ENCODE data around the gene TDRD7. TPM values are rescaled to one million over a fixed set of nuclear protein-coding genes. Genes with fewer than 3 reads are reported as not detected.

Gene TDRD7
- polyA plus RNA-seq, 1 donor from 2014 or later = 9.7 TPM

DNA sequence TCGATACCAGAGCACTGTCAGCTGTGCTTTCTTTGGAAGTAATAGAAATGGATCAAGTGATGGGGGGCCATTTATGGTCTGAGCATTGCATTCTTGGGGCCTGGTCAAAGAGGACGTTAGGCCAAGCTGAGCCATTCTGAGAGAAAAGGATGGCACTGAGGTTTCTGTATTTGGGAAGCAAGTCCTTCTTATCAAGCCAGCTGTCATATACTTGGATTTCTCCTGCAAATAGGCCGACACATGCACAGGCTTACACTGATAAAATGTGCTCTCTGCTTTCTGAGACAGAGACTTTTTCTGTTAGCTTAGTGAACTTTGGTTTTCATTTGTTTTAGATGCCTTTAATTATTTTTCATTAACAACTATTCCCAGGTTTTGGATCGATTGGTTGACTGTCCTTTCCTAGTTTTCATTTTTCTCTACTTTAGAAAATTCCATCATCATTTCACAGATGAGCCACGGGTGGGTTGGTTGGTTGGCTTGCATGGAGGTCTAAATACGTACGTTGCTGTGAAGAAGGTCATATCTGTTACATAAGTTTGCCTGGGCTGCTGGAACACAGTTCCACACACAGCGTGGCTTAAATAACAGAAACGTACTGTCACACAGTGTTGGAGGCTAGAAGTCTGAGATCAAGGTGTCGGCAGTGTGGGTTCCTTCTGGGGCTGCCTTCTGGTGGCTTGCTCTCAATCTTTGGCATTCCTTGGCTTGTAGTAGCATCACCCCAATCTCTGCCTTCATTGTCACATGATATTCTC, 109.9 kb downstream of the TDRD7 start:
- H2AFZ ChIP-seq (ENCODE audit: low read depth, low read length) = no peak overlapping the region
- H3K4me2 ChIP-seq (ENCODE audit: low read length) = no peak overlapping the region
- no peaks in the 10 kb centered on the region for H3K9me2 ChIP-seq (ENCODE audit: insufficient read depth, low read length)
- H3K9ac ChIP-seq (ENCODE audit: low read length) = no peak overlapping the region
- H3K36me3 ChIP-seq (ENCODE audit: insufficient read depth, low read length) = no peaks in the 10 kb centered on the region
- no peaks in the 10 kb centered on the region for H4K20me1 ChIP-seq (ENCODE audit: insufficient read depth)
- no peak overlapping the region for H3K27ac ChIP-seq (ENCODE audit: low read length)
- no peak overlapping the region for H3K4me3 ChIP-seq (ENCODE audit: low read length)
- H3K27me3 ChIP-seq (ENCODE audit: insufficient read depth, low read depth, low read length) = no peaks in the 10 kb centered on the region
- no peaks in the 10 kb centered on the region for H3K79me2 ChIP-seq (replicated peaks; ENCODE audit: insufficient read depth, low read length)
- H3K9me3 ChIP-seq (ENCODE audit: low read length) = no peaks in the 10 kb centered on the region
- no peaks in the 10 kb centered on the region for H3F3A ChIP-seq (ENCODE audit: insufficient read depth, low read length, poor library complexity, severe bottlenecking)
- TF ChIP-seq, protein P1, sequence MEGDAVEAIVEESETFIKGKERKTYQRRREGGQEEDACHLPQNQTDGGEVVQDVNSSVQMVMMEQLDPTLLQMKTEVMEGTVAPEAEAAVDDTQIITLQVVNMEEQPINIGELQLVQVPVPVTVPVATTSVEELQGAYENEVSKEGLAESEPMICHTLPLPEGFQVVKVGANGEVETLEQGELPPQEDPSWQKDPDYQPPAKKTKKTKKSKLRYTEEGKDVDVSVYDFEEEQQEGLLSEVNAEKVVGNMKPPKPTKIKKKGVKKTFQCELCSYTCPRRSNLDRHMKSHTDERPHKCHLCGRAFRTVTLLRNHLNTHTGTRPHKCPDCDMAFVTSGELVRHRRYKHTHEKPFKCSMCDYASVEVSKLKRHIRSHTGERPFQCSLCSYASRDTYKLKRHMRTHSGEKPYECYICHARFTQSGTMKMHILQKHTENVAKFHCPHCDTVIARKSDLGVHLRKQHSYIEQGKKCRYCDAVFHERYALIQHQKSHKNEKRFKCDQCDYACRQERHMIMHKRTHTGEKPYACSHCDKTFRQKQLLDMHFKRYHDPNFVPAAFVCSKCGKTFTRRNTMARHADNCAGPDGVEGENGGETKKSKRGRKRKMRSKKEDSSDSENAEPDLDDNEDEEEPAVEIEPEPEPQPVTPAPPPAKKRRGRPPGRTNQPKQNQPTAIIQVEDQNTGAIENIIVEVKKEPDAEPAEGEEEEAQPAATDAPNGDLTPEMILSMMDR (IDR thresholded peaks at IDR 0.05; ENCODE audit: poor library complexity, severe bottlenecking) = no peak
- TF ChIP-seq SMC3 (conservative IDR thresholded peaks at IDR 0.05; ENCODE audit: poor library complexity) (no peak), EZH2 (IDR thresholded peaks at IDR 0.05; ENCODE audit: borderline replicate concordance, insufficient read depth, low read length, poor library complexity, severe bottlenecking) (no peak), TAF1 (IDR thresholded peaks at IDR 0.05; ENCODE audit: low read depth) (no peak), POLR2AphosphoS5 (IDR thresholded peaks at IDR 0.05) (no peak), EP300 (conservative IDR thresholded peaks at IDR 0.05; ENCODE audit: poor library complexity, severe bottlenecking) (no peak), MXI1 (conservative IDR thresholded peaks at IDR 0.05; ENCODE audit: poor library complexity, severe bottlenecking) (no peak), RAD21 (conservative IDR thresholded peaks at IDR 0.05) (no peak)
- TF ChIP-seq, protein P2, sequence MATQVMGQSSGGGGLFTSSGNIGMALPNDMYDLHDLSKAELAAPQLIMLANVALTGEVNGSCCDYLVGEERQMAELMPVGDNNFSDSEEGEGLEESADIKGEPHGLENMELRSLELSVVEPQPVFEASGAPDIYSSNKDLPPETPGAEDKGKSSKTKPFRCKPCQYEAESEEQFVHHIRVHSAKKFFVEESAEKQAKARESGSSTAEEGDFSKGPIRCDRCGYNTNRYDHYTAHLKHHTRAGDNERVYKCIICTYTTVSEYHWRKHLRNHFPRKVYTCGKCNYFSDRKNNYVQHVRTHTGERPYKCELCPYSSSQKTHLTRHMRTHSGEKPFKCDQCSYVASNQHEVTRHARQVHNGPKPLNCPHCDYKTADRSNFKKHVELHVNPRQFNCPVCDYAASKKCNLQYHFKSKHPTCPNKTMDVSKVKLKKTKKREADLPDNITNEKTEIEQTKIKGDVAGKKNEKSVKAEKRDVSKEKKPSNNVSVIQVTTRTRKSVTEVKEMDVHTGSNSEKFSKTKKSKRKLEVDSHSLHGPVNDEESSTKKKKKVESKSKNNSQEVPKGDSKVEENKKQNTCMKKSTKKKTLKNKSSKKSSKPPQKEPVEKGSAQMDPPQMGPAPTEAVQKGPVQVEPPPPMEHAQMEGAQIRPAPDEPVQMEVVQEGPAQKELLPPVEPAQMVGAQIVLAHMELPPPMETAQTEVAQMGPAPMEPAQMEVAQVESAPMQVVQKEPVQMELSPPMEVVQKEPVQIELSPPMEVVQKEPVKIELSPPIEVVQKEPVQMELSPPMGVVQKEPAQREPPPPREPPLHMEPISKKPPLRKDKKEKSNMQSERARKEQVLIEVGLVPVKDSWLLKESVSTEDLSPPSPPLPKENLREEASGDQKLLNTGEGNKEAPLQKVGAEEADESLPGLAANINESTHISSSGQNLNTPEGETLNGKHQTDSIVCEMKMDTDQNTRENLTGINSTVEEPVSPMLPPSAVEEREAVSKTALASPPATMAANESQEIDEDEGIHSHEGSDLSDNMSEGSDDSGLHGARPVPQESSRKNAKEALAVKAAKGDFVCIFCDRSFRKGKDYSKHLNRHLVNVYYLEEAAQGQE (IDR thresholded peaks at IDR 0.05; ENCODE audit: borderline replicate concordance) = no peak

DNA sequence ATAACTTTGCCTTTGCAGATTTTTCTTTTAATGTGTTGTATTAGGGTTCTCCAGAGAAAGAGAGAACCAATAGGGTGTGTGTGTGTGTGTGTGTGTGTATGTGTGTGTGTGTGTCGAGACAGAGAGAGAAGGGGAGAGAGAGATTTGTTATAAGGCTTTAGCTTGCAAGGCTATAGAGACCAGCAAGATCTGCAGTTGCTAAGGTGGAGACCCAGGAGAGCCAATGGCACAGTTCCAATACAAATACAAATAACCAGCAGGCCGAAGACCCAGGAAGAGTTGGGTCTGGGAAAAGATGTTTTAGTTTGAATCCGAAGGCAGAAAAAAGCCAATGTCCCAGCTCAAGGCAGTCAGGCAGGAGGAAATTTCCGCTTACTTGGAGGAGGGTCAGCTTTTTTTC, 112.5 kb downstream of the TDRD7 start:
- H3K27ac ChIP-seq (ENCODE audit: low read length) = no peak overlapping the region
- no peaks in the 10 kb centered on the region for H3K27me3 ChIP-seq (ENCODE audit: insufficient read depth, low read depth, low read length)
- no peak overlapping the region for H2AFZ ChIP-seq (ENCODE audit: low read depth, low read length)
- H3K9ac ChIP-seq (ENCODE audit: low read length) = no peak overlapping the region
- TF ChIP-seq TAF1 (IDR thresholded peaks at IDR 0.05; ENCODE audit: low read depth) (no peak), POLR2AphosphoS5 (IDR thresholded peaks at IDR 0.05) (no peak), RAD21 (conservative IDR thresholded peaks at IDR 0.05) (no peak), SMC3 (conservative IDR thresholded peaks at IDR 0.05; ENCODE audit: poor library complexity) (no peak)
- TF ChIP-seq, protein P1 (IDR thresholded peaks at IDR 0.05; ENCODE audit: poor library complexity, severe bottlenecking) = no peak
- H3K4me3 ChIP-seq (ENCODE audit: low read length) = no peak overlapping the region
- H3K4me2 ChIP-seq (ENCODE audit: low read length) = no peak overlapping the region
- H3K36me3 ChIP-seq (ENCODE audit: insufficient read depth, low read length) = no peaks in the 10 kb centered on the region
- H4K20me1 ChIP-seq (ENCODE audit: insufficient read depth) = no peaks in the 10 kb centered on the region
- H3K9me2 ChIP-seq (ENCODE audit: insufficient read depth, low read length) = no peaks in the 10 kb centered on the region
- no peaks in the 10 kb centered on the region for H3K9me3 ChIP-seq (ENCODE audit: low read length)
- H3K79me2 ChIP-seq (replicated peaks; ENCODE audit: insufficient read depth, low read length) = no peaks in the 10 kb centered on the region
- no peaks in the 10 kb centered on the region for H3F3A ChIP-seq (ENCODE audit: insufficient read depth, low read length, poor library complexity, severe bottlenecking)
